ENCODE measurements around the gene SRXN1. TPM values are rescaled to one million over a fixed set of nuclear protein-coding genes. Genes with fewer than 3 reads are reported as not detected.

SRXN1 gene
- total and polyA plus RNA-seq, 9 of the 15 experiments (the other 6 are each of a cell fraction or from before 2014, with no cell fraction given) = 6.8 to 36.4 (median 21.6) TPM

DNA sequence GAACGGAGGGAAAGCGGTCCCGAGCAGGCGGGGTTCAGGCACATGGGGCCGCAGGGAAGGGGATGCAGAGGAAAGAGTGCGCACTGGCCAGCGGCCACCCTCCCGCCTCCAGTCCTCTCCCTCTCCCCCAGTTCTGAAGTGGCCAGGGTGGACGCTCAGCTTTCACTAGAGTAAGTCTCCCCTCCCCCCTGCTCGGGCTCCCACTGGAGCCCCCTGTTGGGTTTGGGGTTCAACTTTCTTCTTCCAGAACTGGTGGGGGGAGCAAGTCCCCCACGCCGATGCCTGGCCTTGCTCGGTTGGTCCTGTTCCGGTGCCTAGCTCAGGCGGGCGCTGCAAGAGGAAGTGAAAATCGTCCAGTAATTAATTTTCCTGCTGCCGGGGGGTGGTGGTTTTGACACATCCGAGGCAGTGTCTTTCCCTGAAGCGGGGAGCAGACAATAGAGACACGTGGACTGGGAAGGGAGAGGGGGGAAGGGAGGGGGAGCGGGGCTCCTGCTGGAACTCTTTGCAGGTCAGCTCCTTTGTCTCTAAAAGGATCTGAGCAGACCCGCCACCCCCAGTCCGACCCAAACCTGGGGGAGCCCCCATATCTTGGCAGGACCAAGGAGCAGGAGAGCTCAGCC, 23.4 kb upstream of the SRXN1 start (continued):
- TF ChIP-seq, protein P1, sequence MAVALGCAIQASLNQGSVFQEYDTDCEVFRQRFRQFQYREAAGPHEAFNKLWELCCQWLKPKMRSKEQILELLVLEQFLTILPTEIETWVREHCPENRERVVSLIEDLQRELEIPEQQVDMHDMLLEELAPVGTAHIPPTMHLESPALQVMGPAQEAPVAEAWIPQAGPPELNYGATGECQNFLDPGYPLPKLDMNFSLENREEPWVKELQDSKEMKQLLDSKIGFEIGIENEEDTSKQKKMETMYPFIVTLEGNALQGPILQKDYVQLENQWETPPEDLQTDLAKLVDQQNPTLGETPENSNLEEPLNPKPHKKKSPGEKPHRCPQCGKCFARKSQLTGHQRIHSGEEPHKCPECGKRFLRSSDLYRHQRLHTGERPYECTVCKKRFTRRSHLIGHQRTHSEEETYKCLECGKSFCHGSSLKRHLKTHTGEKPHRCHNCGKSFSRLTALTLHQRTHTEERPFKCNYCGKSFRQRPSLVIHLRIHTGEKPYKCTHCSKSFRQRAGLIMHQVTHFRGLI (CRISPR knock-in tag; IDR thresholded peaks at IDR 0.05) = no peak
- TF ChIP-seq, protein P2, sequence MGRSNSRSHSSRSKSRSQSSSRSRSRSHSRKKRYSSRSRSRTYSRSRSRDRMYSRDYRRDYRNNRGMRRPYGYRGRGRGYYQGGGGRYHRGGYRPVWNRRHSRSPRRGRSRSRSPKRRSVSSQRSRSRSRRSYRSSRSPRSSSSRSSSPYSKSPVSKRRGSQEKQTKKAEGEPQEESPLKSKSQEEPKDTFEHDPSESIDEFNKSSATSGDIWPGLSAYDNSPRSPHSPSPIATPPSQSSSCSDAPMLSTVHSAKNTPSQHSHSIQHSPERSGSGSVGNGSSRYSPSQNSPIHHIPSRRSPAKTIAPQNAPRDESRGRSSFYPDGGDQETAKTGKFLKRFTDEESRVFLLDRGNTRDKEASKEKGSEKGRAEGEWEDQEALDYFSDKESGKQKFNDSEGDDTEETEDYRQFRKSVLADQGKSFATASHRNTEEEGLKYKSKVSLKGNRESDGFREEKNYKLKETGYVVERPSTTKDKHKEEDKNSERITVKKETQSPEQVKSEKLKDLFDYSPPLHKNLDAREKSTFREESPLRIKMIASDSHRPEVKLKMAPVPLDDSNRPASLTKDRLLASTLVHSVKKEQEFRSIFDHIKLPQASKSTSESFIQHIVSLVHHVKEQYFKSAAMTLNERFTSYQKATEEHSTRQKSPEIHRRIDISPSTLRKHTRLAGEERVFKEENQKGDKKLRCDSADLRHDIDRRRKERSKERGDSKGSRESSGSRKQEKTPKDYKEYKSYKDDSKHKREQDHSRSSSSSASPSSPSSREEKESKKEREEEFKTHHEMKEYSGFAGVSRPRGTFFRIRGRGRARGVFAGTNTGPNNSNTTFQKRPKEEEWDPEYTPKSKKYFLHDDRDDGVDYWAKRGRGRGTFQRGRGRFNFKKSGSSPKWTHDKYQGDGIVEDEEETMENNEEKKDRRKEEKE (IDR thresholded peaks at IDR 0.05; ENCODE audit: borderline replicate concordance in 1 of 2, control insufficient read depth in 1 of 2, low read depth in 2 of 2, low read length in 1 of 2) = no peak
- TF ChIP-seq NCOR1 (IDR thresholded peaks at IDR 0.05) = no peak
- TF ChIP-seq, protein P3, sequence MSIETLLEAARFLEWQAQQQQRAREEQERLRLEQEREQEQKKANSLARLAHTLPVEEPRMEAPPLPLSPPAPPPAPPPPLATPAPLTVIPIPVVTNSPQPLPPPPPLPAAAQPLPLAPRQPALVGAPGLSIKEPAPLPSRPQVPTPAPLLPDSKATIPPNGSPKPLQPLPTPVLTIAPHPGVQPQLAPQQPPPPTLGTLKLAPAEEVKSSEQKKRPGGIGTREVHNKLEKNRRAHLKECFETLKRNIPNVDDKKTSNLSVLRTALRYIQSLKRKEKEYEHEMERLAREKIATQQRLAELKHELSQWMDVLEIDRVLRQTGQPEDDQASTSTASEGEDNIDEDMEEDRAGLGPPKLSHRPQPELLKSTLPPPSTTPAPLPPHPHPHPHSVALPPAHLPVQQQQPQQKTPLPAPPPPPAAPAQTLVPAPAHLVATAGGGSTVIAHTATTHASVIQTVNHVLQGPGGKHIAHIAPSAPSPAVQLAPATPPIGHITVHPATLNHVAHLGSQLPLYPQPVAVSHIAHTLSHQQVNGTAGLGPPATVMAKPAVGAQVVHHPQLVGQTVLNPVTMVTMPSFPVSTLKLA (conservative IDR thresholded peaks at IDR 0.05) = peak in 1 of 2 experiments; percentile 61; a peak in 3 of 4 replicates
- no peak for TF ChIP-seq KDM1A (IDR thresholded peaks at IDR 0.05)
- TF ChIP-seq ZNF354B (CRISPR knock-in tag; IDR thresholded peaks at IDR 0.05) = no peak
- TF ChIP-seq CBX8 (IDR thresholded peaks at IDR 0.05; ENCODE audit: borderline replicate concordance, extremely low read depth, low read depth, low read length, poor library complexity, severe bottlenecking) = no peak
- TF ChIP-seq, protein P4, sequence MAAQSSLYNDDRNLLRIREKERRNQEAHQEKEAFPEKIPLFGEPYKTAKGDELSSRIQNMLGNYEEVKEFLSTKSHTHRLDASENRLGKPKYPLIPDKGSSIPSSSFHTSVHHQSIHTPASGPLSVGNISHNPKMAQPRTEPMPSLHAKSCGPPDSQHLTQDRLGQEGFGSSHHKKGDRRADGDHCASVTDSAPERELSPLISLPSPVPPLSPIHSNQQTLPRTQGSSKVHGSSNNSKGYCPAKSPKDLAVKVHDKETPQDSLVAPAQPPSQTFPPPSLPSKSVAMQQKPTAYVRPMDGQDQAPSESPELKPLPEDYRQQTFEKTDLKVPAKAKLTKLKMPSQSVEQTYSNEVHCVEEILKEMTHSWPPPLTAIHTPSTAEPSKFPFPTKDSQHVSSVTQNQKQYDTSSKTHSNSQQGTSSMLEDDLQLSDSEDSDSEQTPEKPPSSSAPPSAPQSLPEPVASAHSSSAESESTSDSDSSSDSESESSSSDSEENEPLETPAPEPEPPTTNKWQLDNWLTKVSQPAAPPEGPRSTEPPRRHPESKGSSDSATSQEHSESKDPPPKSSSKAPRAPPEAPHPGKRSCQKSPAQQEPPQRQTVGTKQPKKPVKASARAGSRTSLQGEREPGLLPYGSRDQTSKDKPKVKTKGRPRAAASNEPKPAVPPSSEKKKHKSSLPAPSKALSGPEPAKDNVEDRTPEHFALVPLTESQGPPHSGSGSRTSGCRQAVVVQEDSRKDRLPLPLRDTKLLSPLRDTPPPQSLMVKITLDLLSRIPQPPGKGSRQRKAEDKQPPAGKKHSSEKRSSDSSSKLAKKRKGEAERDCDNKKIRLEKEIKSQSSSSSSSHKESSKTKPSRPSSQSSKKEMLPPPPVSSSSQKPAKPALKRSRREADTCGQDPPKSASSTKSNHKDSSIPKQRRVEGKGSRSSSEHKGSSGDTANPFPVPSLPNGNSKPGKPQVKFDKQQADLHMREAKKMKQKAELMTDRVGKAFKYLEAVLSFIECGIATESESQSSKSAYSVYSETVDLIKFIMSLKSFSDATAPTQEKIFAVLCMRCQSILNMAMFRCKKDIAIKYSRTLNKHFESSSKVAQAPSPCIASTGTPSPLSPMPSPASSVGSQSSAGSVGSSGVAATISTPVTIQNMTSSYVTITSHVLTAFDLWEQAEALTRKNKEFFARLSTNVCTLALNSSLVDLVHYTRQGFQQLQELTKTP (IDR thresholded peaks at IDR 0.05; ENCODE audit: low read depth in 1 of 2, partially characterized antibody in 2 of 2) = no peak
- no peak for TF ChIP-seq COPS2 (conservative IDR thresholded peaks at IDR 0.05)
- no peak for TF ChIP-seq YY1 (IDR thresholded peaks at IDR 0.05; ENCODE audit: borderline replicate concordance in 1 of 3, control insufficient read depth in 1 of 3, extremely low read depth in 1 of 3, insufficient read depth in 3 of 3, insufficient read length in 1 of 3, insufficient replicate concordance in 2 of 3, low read depth in 1 of 3, low read length in 2 of 3)
- TF ChIP-seq RFX7 (CRISPR knock-in tag; IDR thresholded peaks at IDR 0.05) = no peak
- no peak for TF ChIP-seq SOX6 (IDR thresholded peaks at IDR 0.05)
- TF ChIP-seq CHCHD3 (CRISPR knock-in tag; IDR thresholded peaks at IDR 0.05) = no peak
- TF ChIP-seq TGIF2 (CRISPR knock-in tag; IDR thresholded peaks at IDR 0.05) = no peak
- TF ChIP-seq TAL1 (IDR thresholded peaks at IDR 0.05) = no peak

Data from K562 (cell line).